Astrocyte of the cerebellum (primary cell): Measurements from ENCODE around the gene GARIN5B.

Experiments
- DNase-seq: peaks from one replicate; pipeline ENCODE4 v3.0.0-alpha.2; 2011; ENCODE audit warnings: low read depth
- H3K4me3 ChIP-seq: 2 replicates; pipeline ENCODE4 v1.5.1; 2011; ENCODE audit warnings: mild to moderate bottlenecking, low read depth, low read length, moderate library complexity
- in situ Hi-C: cut with HindIII; loops from 2 replicates; pipeline ENCODE4 v1.10.0; 2017; ENCODE audit warnings: low sequenced_read_pairs
- TF ChIP-seq, protein P1 (sequence below): IDR thresholded peaks from 2 replicates; pipeline ENCODE4 v1.5.1; 2012; ENCODE audit warnings: low read length, low read depth, moderate library complexity, mild to moderate bottlenecking; ENCODE audit errors: missing control alignments

GARIN5B gene

DNA sequence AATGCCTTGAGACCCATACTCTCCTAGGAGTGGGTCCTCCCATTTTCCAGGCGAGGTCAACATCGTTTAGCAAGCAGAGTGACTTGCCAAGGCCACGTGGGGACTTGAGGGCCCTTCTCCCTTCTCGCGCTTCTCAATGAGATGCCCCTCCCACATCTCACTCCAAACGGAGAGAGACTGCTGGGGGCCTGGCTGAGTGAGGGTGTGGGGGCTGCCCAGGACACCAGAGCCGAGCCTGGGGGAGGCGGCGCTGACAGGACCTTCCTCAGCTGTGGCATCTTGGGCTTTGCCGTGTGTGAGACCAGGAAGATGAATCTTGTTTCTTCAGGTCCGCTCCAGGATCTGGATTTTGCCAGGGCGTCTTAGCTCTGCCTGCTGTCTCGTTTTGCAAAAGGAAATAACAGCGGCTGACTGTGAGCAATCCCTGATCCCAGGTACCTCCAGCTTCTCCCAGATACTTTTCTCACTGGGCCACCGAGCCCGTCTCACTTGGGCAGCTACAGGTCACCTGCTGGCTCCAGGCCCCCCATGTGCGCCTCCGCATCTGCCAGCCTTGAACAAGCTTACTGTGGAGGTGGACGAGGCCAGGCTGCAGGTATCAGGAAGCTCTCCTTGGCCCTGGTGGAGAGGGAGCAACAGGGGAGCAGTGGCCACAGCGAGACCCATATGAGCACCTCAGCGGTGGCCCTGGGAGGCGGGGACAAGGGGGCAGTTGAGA lies 14.6 kb downstream of the GARIN5B start:
- TF ChIP-seq, protein P1, sequence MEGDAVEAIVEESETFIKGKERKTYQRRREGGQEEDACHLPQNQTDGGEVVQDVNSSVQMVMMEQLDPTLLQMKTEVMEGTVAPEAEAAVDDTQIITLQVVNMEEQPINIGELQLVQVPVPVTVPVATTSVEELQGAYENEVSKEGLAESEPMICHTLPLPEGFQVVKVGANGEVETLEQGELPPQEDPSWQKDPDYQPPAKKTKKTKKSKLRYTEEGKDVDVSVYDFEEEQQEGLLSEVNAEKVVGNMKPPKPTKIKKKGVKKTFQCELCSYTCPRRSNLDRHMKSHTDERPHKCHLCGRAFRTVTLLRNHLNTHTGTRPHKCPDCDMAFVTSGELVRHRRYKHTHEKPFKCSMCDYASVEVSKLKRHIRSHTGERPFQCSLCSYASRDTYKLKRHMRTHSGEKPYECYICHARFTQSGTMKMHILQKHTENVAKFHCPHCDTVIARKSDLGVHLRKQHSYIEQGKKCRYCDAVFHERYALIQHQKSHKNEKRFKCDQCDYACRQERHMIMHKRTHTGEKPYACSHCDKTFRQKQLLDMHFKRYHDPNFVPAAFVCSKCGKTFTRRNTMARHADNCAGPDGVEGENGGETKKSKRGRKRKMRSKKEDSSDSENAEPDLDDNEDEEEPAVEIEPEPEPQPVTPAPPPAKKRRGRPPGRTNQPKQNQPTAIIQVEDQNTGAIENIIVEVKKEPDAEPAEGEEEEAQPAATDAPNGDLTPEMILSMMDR: no peak
- in situ Hi-C loops: no loop called here
- DNase-seq: no peak
- H3K4me3 ChIP-seq: no peak overlapping the region

DNA sequence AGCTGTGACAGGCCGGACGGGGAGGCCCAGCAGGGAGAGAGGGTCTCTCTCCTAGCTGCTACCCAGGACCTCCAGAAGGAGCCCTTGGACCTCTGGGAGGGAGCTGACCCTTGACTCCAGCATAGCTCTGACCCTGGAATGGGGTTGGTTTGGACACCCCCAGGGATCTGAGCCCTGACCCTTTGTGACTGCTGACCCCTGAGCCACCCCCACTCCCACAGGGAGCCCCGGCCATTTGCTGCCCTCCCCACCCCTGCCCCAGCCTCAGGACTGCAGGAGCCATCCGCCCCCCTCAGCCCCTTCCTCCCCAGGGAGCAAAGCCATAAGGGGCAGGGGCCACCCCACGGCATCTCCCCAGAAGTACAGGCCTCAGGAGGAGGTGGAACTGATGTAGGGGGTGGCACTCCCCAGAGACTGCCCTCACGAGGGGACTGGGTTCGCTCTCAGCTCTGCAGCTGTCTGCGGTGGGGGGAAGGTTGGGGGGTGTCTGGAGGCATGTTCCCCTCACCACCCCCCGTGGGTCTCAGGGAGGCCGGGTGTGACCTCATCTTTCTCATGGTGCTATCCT lies 15.5 kb downstream of the GARIN5B start:
- TF ChIP-seq, protein P1: no peak
- H3K4me3 ChIP-seq: no peak overlapping the region
- in situ Hi-C loops: no loop called here
- no peak for DNase-seq

DNA sequence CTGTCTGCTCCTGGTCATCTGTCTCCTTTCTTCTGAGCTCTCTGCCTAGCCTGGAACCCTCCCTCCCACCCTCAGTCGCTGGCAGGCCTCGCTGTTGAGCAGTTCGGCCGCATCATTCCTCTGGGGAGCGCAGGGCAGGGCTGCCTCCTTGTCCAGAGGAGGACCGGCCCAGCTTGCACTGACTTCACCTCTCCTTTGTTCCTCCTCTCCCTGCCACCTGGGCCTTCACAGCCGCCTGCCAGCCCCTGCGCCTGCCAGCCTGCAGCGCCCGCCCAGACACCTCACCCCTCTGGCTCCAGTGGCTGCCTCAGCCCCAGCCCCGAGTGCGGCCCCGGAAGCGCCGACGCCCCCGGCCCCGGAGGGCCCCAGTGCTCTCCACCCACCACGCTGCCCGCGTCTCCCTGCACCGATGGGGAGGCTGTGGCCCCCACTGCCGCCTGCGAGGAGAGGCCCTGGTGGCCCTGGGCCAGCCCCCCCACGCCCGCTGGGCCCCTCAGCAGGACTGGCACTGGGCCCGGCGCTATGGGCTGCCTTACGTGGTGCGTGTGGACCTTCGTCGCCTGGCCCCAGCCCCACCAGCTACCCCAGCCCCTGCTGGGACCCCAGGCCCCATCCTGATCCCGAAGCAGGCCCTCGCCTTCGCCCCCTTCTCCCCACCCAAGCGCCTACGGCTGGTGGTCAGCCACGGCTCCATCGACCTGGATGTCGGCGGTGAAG lies 16.2 kb downstream of the GARIN5B start:
- in situ Hi-C loops: no loop called here

DNA sequence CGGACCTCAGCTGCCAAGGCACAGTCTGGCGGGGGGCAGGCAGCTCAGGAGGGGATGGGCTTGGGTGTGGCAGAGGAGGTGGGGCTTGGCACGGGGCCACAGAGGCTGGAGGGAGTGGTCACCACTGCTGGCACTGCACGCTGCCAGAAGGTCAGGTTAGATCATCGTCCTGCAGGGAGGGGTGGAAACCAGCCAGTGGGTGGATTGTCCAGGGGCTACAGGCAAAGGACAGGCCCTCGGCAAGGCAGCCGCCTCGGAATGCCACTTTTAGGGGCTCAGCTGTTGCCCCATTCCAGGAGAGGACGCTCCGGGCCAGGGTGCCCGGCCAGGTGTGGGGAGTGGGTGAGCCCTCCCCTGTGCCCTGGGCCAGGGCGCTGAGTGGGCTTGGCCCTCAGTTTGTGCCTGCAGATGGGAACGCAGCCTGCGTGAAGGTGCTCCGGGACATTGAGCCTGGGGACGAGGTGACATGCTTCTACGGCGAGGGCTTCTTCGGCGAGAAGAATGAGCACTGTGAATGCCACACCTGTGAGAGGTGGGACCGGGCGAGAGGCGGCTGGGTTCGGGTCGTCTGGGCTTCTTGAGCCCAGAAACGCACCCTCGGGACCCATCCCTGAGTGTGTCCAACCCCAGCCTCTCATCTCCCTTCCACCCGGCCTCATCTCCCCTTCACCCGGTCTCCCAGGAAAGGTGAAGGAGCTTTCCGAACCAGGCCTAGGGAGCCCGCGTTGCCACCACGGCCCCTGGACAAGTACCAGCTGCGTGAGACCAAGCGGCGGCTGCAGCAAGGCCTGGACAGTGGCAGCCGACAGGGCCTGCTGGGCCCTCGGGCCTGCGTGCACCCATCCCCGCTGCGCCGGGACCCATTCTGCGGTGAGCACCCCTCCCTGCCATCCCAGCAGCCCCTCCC lies 17.0 kb downstream of the GARIN5B start:
- in situ Hi-C loops: no loop called here
- H3K4me3 ChIP-seq: no peak overlapping the region
- DNase-seq: no peak
- TF ChIP-seq, protein P1: no peak

More for the DNA sequence above, 16.2 kb downstream of the GARIN5B start:
- no peak for DNase-seq
- H3K4me3 ChIP-seq: no peak overlapping the region
- TF ChIP-seq, protein P1: no peak

DNA sequence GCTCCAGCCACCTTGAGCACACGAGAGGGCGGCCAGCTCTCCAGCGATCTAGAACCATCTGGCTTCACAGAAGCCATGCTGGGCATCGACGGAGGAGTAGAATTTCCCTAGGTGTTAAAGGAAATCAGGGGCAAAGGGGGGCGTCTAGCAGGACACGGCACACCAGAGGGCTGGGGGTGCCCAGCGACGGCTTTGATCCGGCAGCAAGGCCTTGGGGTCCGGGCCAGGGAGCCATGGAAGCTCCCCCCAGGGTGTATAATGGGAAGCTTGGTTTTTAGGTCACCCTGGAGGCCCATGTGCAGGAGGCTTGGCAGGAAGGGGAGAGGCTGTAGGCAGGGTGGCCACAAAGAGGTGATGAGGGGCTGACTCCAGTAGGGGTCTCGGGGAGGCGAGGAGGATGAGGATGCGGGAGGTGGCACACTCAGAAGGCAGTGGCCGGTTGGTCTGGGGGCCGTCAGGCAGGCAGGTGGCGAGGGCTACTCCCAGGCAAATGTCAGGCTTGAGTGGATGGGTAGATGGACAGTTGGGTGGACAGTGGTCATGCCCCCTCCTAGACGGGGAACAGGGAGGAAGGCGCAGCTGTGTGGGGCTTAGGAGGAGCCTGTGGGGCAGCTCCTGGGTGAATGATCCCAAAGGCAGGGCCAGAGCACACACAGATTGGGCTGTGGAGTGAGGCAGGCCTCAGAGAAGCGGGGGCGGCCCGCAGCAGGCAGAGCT lies 17.8 kb downstream of the GARIN5B start:
- DNase-seq: no peak
- in situ Hi-C loops: no loop called here
- TF ChIP-seq, protein P1: no peak
- H3K4me3 ChIP-seq: no peak overlapping the region
